Kidney (tissue), 14 donors: Measurements from ENCODE around the gene KRTAP9-4. TPM values are rescaled to one million over a fixed set of nuclear protein-coding genes. Genes with fewer than 3 reads are reported as not detected.

ENCODE experiments used
- DNase-seq, 5 donors: peaks; one replicate each; pipeline ENCODE4 v3.0.0-alpha.2; 2013 to 2020
- FAIRE-seq: peaks from 2 replicates; lab custom pipeline; 2012; peaks lifted over from hg19 to GRCh38; lab: Jason Lieb, UNC
- H3K27ac ChIP-seq, 2 donors: one replicate each; pipeline ENCODE4 v1.7.0; 2013; ENCODE audit warnings: low read depth in 2 of 2, low read length in 2 of 2, inconsistent platforms in 1 of 2
- H3K27me3 ChIP-seq: one replicate; pipeline ENCODE4 v1.7.1; 2013; ENCODE audit warnings: low read length, inconsistent platforms; ENCODE audit not compliant: control insufficient read depth, insufficient read depth
- H3K36me3 ChIP-seq, 3 donors: one replicate each; pipeline versions ENCODE4 v1.7.0 to v1.7.1; 2013; ENCODE audit warnings: low read length in 3 of 3, control low read depth in 1 of 3, inconsistent platforms in 1 of 3; ENCODE audit not compliant: insufficient read depth in 3 of 3, control insufficient read depth in 2 of 3
- H3K4me1 ChIP-seq, 3 donors: one replicate each; pipeline versions ENCODE4 v1.7.0 to v1.7.1; 2013; ENCODE audit warnings: low read length in 3 of 3, inconsistent platforms in 1 of 3, low read depth in 1 of 3; ENCODE audit not compliant: control insufficient read depth in 2 of 3, insufficient read depth in 2 of 3
- H3K4me3 ChIP-seq, 3 donors: one replicate each; pipeline versions ENCODE4 v1.7.0 to v1.8.1; 2013; ENCODE audit warnings: low read length in 3 of 3, control low read depth in 1 of 3, inconsistent platforms in 1 of 3
- H3K9ac ChIP-seq, 3 donors: one replicate each; pipeline versions ENCODE4 v1.7.0 to v1.7.1; 2013; ENCODE audit warnings: low read length in 3 of 3, control low read depth in 1 of 3, inconsistent platforms in 1 of 3
- H3K9me3 ChIP-seq, 3 donors: one replicate each; pipeline versions ENCODE4 v1.7.0 to v1.7.1; 2013; ENCODE audit warnings: low read length in 3 of 3, control low read depth in 1 of 3, inconsistent platforms in 1 of 3; ENCODE audit not compliant: control insufficient read depth in 2 of 3, insufficient read depth in 1 of 3
- CTCF ChIP-seq: IDR thresholded peaks from 3 replicates; pipeline ENCODE4 v1.5.1; 2012; ENCODE audit warnings: mild to moderate bottlenecking, moderate library complexity, borderline replicate concordance; ENCODE audit not compliant: insufficient read depth; ENCODE audit errors: extremely low read depth
- intact Hi-C: fragments of 100-400 bp; cut with DNase I; formaldehyde crosslinking; loops from one replicate; pipeline ENCODE4 v1.11.1; 2022
- polyA plus RNA-seq: library from polyadenylated mRNA; stranded (reverse); fragments of 350-450 nt; fragmentation: Illumina TruSeq; extraction: RNeasy Lipid Tissue Mini Kit (QIAGEN cat#74804); gene quantifications from one replicate; pipeline ENCODE4 v1.2.3, GENCODE V29; 2014; ENCODE audit warnings: low read depth, low replicate concordance; ENCODE audit not compliant: insufficient read depth
- total RNA-seq: library from RNA; stranded (reverse); fragmentation: NEBNext Ultra II Directional; extraction: Animal tissue kit (Norgen Biotek cat#: 25700); gene quantifications from one replicate; pipeline ENCODE4 v1.2.1, GENCODE V29; 2021
- donor health status: control.
- donor health status: control.
- donor health status: control.
- donor health status: control.
- donor health status: control.
- donor health status: DM: yes; HTN: yes; CAD: no.
- donor health status: Normal renal cell carcinoma (clear cell type).

Gene KRTAP9-4
- total and polyA plus RNA-seq, 2 donors from 2014 or later = not detected

- Histone ChIP-seq H3K36me3 (no peaks in the 10 kb centered on the region), H3K9me3 (peaks cover 0 to 4% (median 0%) of the 10 kb centered on the region in 3 donors), H3K4me1 (no peaks in the 10 kb centered on the region), H3K4me3 (no peak overlapping the region), H3K27ac (no peak overlapping the region), H3K27me3 (no peaks in the 10 kb centered on the region), H3K9ac (no peak overlapping the region)
- intact Hi-C loops = no loop called here
- no peak for TF ChIP-seq CTCF
- no peak for FAIRE-seq
- DNase-seq = no peak
Measured at GRCh38 chr17:41278176-41278955, 28.9 kb downstream of the KRTAP9-4 start.

DNA sequence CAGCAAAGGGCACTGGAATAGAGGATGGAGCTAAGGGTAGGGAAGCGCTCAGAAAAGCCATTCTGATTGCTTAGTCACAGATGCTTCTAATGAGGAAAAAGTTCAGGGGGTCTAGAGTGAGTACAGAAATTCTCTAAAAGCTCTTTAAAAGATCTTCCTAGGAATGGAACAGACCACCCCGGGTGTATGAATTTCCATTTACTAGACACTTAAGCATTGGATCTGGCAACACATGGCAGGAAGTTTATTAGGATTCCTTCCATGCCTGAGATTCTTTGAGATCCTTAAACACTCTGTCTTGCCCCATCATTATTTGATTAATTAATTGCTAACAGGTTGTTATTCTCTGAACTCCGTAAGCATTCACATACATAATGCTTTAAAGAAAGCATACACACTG, 34.6 kb downstream of the KRTAP9-4 start:
- intact Hi-C loops = no loop called here
- no peak overlapping the region for H3K9ac ChIP-seq
- no peak overlapping the region for H3K27ac ChIP-seq
- no peak for TF ChIP-seq CTCF
- peaks cover 0 to 4% (median 0%) of the 10 kb centered on the region in 3 donors for H3K9me3 ChIP-seq
- H3K36me3 ChIP-seq = no peaks in the 10 kb centered on the region
- H3K4me3 ChIP-seq = no peak overlapping the region
- no peaks in the 10 kb centered on the region for H3K4me1 ChIP-seq
- no peaks in the 10 kb centered on the region for H3K27me3 ChIP-seq
- FAIRE-seq (no peak), DNase-seq (no peak)

- no peaks in the 10 kb centered on the region for H3K27me3 ChIP-seq
- no peak overlapping the region for H3K9ac ChIP-seq
- H3K4me1 ChIP-seq = no peaks in the 10 kb centered on the region
- no peaks in the 10 kb centered on the region for H3K36me3 ChIP-seq
- no peak overlapping the region for H3K27ac ChIP-seq
- no peak overlapping the region for H3K4me3 ChIP-seq
- peaks cover 0 to 2% (median 0%) of the 10 kb centered on the region in 3 donors for H3K9me3 ChIP-seq
- FAIRE-seq (no peak), DNase-seq (no peak)
- intact Hi-C loops = no loop called here
- no peak for TF ChIP-seq CTCF
Measured at GRCh38 chr17:41284546-41284945, 35.1 kb downstream of the KRTAP9-4 start.

GRCh38 chr17:41287050-41287449, 37.6 kb downstream of the KRTAP9-4 start:
- H3K4me3 ChIP-seq = no peak overlapping the region
- H3K9me3 ChIP-seq = no peaks in the 10 kb centered on the region
- H3K27me3 ChIP-seq = no peaks in the 10 kb centered on the region
- no peaks in the 10 kb centered on the region for H3K36me3 ChIP-seq
- H3K9ac ChIP-seq = no peak overlapping the region
- intact Hi-C loops = no loop called here
- no peak for FAIRE-seq
- no peak for DNase-seq
- no peak for TF ChIP-seq CTCF
- no peaks in the 10 kb centered on the region for H3K4me1 ChIP-seq
- no peak overlapping the region for H3K27ac ChIP-seq
